GM19099 (cell line): ENCODE data around the gene MED23.

Experiments used
- POLR2A ChIP-seq: IDR thresholded peaks from 3 replicates; pipeline ENCODE4 v1.6.1; 2011; ENCODE audit warnings: low read depth; ENCODE audit not compliant: insufficient read length; ENCODE audit errors: extremely low read depth

MED23 gene

GRCh38 chr6:131613296-131613925, 14.6 kb downstream of the MED23 start:
- TF ChIP-seq POLR2A, result no peak

- no peak for TF ChIP-seq POLR2A
Observed at GRCh38 chr6:131602781-131603312, 25.2 kb downstream of the MED23 start.

DNA sequence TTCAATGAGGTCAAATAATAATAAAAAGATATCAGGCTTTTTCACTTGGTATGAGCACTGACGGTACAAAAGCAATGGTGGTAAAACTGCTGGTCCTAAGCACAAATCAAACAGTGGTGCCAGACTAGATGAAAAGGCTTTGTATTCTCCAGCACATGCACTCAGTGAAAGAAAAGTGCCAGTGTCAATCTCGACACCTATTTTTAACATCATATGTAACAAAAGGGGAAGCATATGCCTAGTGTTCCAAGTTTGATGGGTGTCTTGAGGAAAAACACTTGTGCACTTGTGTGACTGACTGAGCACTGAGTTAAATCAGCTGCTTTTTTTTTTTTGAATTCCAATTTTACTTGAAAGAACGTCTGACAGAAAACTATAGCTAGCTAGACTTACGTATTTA, 27.3 kb downstream of the MED23 start:
- TF ChIP-seq POLR2A, result no peak

- no peak for TF ChIP-seq POLR2A
Observed at GRCh38 chr6:131597446-131597845, 30.6 kb downstream of the MED23 start.

GRCh38 chr6:131594074-131594473, 34.0 kb downstream of the MED23 start:
- TF ChIP-seq POLR2A, result no peak

DNA sequence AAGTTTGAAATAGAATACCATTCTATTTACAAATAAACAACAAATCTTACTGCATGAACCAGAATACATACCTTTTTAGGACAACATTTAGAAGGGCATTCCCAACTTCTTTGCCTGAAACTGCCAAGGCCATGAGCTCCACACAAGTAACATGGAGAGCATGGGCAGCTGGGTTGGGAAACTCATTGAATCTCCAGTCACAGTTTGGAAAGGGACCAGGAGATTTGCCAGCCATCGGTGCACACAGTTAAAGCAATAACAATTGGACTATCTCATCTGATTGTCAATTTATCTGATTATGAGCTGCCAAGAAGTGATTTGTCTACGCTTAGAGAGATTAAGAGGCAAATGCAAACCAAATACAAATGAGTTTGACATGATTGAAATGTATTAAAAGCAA, 35.1 kb downstream of the MED23 start:
- TF ChIP-seq POLR2A, result no peak

- no peak for TF ChIP-seq POLR2A
Observed at GRCh38 chr6:131588643-131589042, 39.4 kb downstream of the MED23 start.

- TF ChIP-seq POLR2A, result no peak
Observed at GRCh38 chr6:131587909-131588308, 40.1 kb downstream of the MED23 start.

- no peak for TF ChIP-seq POLR2A
Observed at GRCh38 chr6:131586543-131586942, 41.5 kb downstream of the MED23 start.

DNA sequence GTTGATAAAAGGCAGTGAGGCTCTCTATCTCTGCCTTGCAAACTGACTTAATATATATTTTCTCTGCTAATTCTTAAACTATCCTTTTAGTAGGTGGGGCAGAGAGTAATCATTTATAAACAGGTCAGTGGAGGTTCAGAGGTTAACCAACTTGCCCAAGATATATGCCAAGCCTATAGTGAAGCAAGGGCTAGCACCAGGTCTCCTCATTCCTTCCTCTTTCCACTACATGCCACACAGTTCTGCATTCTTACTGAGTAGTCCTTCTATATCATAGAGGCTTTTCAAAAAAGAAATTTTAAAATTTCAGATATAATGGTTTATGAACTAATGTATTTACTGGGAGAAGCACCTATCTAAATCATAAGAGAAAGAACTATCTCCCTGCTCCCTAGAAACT, 46.5 kb downstream of the MED23 start:
- no peak for TF ChIP-seq POLR2A

- TF ChIP-seq POLR2A, result no peak
Observed at GRCh38 chr6:131575834-131576478, 52.1 kb downstream of the MED23 start.

- TF ChIP-seq POLR2A, result no peak
Observed at GRCh38 chr6:131574686-131575085, 53.4 kb downstream of the MED23 start.

DNA sequence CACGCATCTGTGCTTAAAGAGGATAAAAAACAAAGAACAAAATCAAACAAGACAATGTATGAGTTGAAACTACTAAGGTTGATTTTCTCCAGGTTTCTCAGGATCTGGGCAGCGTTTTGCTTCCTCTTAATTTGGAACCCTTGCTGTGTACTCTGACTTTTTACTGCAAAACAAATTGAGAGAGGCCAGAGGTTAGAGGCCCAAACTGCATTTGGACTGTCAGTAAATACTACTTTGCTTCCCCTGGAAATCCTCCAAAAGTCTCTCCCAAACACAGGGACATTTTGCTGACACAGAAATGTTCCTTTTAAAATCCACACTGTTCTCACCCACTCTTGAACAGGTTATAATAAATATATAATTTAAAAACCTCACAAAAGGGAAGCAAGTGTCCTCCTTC, 53.9 kb downstream of the MED23 start:
- no peak for TF ChIP-seq POLR2A

- TF ChIP-seq POLR2A, result no peak
Observed at GRCh38 chr6:131572686-131573415, 55.2 kb downstream of the MED23 start, which contains the start of gene ARG1. Gene ARG1 (plus strand): TSS chr6:131573226. CDS start chr6:131573283, 57 bp downstream.

GRCh38 chr6:131568726-131569125, 59.3 kb downstream of the MED23 start:
- TF ChIP-seq POLR2A, result no peak

- TF ChIP-seq POLR2A, result no peak
Observed at GRCh38 chr6:131565056-131565455, 63.0 kb downstream of the MED23 start.

DNA sequence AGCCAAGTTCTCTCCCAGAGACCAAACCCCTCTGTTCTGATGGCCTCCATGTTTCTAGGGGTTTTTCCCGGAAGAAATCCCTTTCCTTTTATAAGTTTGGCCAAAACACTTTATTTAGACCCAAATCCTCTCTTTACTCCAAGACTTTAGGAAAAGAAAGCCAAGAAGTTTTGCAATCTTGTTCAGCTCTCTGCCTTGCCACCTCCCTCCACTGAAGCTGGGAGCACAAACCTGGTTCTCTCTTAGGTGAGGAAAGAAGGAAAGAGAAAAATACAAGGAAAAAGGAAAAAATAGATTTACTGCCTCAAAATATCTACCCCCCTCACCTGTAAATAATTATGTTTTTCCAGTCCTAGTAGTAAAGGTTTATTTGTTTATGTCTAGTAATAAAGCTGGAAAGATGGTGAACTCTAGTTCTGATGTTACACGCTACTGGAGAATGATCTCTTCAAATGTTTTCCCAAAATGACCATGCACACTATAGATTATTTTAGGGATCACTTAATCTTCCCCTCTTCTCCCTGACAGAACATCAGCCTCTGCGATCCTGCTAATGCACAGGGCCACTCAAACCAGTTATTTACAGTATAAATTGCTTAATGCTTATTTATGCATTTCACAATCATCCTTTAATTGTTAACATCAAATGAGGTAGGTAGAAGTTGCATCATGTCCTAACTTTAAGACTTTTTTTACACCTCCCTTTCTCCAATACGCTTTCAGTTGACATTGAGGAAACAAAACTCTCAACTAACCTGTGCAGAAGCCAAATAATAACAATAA, 65.9 kb downstream of the MED23 start:
- no peak for TF ChIP-seq POLR2A
